CD4-positive, alpha-beta T cell treated with Interleukin-10 for 1 hour (primary cell): ENCODE results near the gene MAP2K7.
"Not testable (repeated sequence)": the region's sequence is repeated elsewhere in the genome, so short reads cannot be mapped to it uniquely, and the experiment has no call there.

ENCODE experiments used
- DNase-seq: peaks from one replicate; pipeline ENCODE4 v3.0.0-alpha.2; 2020

Gene MAP2K7

GRCh38 chr19:7903244-7904073, at the start of gene MAP2K7:
TSS of gene MAP2K7 (plus strand) at chr19:7903877. CDS start at chr19:7903945, 68 bp downstream.
- peak; percentile 100 for DNase-seq

- DNase-seq: no peak
These were observed 48.1 kb upstream of the MAP2K7 start for GRCh38 chr19:7855426-7856108.

GRCh38 chr19:7856109-7856591, 47.5 kb upstream of the MAP2K7 start:
- DNase-seq: no peak

GRCh38 chr19:7856679-7857663, 46.7 kb upstream of the MAP2K7 start:
- no peak for DNase-seq

GRCh38 chr19:7857727-7858108, 46.0 kb upstream of the MAP2K7 start:
- DNase-seq: no peak

DNA sequence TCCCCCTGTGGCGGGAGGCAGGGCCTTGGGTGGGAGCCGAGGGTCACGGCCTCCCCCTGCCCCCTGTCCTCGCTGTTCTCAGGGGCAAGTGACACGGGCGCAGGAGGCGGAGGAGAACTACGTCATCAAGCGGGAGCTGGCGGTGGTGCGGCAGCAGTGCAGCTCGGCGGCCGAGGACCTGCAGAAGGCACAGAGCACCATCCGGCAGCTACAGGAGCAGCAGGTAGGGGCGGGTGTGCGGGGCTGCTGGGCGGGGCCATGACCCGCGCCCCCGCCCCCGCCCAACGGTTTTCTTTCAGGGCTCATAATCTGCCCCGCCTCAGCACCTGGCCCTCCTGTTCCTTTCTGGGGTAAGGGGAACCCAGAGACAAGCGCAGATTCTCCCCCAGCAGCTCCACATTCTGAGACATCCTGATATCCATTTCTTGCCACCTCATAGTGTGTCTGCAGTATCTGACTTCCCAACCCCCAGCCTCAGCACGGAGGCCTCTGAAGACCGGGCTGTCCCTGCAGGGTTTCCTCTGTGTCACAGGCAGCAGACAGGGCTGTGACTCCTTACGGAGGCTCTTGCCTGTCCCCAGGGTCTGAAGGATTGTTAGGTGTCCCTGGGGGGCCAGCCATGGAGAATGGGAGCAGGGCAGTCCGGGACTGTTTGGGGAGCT, 45.4 kb upstream of the MAP2K7 start:
- no peak for DNase-seq

GRCh38 chr19:7859087-7859486, 44.6 kb upstream of the MAP2K7 start:
- not testable (repeated sequence) for DNase-seq

DNA sequence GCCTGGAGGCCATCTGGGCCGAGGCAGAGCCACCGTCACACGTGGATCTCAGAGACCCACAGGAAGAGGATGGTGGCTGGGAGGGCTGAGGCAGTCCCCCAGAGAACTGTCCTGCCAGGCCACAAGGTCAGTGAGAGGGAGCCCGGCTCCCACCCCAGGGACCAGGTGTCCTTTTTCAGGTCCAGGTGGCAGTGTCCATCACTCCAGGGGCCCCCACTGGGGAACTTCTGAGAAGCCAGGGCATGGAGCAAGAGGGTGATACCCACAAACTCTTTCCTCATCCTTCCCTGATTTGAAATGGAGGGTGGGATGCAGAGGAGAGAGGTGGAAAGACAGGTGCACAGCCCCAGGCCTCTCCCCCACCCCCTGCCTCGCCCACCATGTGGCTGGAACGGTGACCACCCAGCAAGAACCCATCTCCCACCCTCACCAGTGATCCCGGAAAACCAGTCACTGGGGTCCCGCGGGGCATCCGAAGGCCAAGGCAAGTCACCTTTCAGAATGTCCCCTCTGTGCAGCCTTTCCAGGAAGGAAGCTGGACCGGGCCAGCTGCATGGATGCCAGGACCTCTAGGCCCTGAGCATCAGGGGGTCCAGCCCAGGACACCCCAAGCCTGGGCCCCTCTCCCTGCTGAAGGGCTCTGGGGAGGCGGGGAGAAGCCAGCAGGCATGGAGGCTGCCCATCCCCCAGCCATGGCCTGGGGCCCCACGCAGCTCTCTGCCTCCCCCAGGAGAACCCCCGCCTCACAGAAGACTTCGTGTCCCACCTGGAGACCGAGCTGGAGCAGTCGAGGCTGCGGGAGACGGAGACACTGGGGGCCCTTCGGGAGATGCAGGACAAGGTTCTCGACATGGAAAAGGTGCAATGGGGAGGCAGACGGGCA, 43.6 kb upstream of the MAP2K7 start:
- no peak for DNase-seq

DNA sequence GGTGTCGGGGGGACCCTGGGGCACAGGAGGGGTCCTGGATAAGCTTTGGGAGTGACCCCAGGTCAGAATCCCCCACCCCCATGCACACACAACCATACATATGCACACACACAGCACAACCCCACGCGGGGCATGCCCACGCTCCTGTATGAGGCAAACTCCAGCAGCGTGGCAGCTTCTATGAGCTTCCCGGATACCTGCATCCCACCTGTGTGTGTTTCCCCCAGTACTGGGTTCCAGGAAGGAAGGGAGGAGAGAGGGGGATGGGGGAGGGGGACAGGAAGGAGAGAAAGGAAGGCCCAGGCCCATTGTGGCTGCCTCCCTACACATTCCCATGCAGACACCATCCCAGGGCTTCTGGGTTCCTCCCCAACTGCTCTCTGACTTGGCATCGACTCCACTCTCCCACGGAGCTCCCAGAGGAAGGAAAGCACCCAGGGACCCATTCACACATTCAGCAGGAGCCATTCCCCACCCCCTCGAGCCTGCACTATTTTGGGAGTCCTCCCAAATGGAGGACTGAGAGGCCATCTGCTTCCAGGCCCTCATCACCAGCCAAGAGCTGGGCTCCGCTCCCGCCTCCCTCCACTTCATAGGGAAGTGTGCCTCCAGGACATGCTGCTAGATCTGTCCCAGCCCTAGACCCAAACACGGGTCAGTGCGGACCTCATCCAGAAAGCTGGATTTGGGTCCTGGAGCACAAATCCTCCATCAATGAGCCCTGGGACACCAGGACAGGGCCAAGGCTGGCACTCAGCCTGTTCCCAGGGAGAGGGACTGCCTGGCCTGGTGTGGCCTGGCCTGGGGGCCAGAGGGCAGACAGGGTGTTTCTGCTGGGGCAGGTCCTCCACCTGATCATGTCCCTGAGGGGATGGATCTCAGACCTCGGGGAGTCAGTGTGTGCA, 42.7 kb upstream of the MAP2K7 start:
- no peak for DNase-seq

DNA sequence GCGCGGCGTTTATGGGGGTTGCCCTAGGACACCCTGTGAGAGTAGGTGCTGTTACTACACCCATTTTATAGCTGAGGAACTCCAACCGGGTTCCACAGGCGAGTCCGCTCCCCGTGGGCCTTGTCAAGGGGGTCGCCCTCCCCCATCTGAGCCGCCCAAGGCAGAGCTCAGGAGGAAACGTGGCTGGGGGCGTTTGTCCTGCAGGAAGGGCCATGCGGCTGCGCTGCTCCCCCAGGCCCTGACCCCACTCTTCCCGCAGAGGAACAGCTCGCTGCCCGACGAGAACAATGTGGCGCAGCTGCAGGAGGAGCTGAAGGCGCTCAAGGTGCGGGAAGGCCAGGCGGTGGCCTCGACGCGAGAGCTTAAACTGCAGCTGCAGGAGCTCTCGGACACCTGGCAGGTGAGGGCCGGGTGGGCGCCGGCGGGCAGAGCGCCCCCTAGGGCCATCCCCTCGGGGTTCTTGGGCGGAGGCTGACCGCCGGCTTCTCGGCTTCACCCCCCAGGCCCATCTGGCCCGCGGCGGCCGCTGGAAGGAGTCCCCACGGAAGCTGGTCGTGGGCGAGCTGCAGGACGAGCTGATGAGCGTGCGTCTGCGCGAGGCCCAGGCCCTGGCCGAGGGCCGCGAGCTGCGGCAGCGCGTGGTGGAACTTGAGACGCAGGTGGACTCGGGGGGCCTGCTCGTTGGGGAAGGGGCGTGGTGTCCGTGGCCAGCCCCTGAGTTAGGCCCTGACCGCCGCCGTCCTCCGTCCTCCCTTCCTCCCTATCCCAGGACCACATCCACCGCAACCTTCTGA, 41.9 kb upstream of the MAP2K7 start:
- DNase-seq: no peak

DNA sequence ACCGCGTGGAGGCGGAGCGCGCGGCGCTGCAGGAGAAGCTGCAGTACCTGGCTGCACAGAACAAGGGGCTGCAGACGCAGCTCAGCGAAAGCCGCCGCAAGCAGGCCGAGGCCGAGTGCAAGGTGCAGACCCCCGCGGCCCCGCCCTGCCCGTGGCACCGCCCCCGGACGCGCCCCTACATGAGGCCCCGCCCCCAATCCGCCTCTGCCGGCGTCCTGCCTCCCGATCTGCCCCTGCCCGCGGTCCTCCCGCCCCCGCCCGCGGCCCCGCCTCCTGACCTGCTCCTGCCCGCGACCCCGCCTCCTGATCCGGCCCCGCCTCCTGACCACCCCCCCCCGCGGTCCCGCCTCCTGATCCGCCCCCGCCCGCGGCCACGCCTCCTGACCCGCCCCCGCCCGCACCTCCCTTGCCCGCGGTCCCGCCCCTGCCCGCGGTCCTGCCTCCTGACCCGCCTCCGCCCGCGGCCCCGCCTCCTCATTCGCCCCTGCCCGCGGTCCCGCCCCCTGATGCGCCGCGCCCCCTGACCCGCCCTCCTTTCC, 41.2 kb upstream of the MAP2K7 start:
- DNase-seq: peak; percentile 80

- DNase-seq: no peak
These were observed 40.3 kb upstream of the MAP2K7 start for GRCh38 chr19:7863157-7863970.

- DNase-seq: no peak
These were observed 39.5 kb upstream of the MAP2K7 start for GRCh38 chr19:7863971-7864689.

- no peak for DNase-seq
These were observed 39.0 kb upstream of the MAP2K7 start for GRCh38 chr19:7864690-7865074.

GRCh38 chr19:7865262-7865911, 38.3 kb upstream of the MAP2K7 start:
- DNase-seq: peak; percentile 31

GRCh38 chr19:7866399-7867091, 37.1 kb upstream of the MAP2K7 start:
- no peak for DNase-seq
